H1 (cell line): ENCODE measurements around the gene RERE. TPM values are rescaled to one million over a fixed set of nuclear protein-coding genes. Genes with fewer than 3 reads are reported as not detected.

ENCODE experiments used
- CBX8 ChIP-seq: fragments of 300-800, 300-1000 bp; sonication (generic); IDR thresholded peaks from 2 replicates; pipeline ENCODE4 v1.7.1; 2016; ENCODE audit warnings: low read depth, low read length, borderline replicate concordance
- EZH2 ChIP-seq: fragments of 200-600 bp; sonication (generic); IDR thresholded peaks from 2 replicates; pipeline ENCODE4 v1.7.1; 2012; ENCODE audit warnings: low read depth, mild to moderate bottlenecking, moderate library complexity, low read length, inconsistent platforms; ENCODE audit not compliant: severe bottlenecking
- polyA plus RNA-seq, 7 experiments: library from polyadenylated mRNA; depleted of rRNA in 3 of 7; stranded (reverse) in 5 of 7; unstranded in 2 of 7; fragments of >200 nt in 5 of 7; fragments of 200-250 nt in 2 of 7; gene quantifications; 1 replicate in 5 of 7; 2 replicates in 1 of 7; 4 replicates in 1 of 7; pipeline versions ENCODE4 v1.2.1 to v1.2.3, GENCODE V29; 2011 to 2013; ENCODE audit warnings: missing spikeins in 2 of 7, mixed read lengths in 2 of 7
- total RNA-seq: library from RNA; stranded (reverse); fragmentation: NEBNext Ultra II Directional; extraction: Animal tissue kit (Norgen Biotek cat#: 25700); gene quantifications from 2 replicates; pipeline ENCODE4 v1.2.1, GENCODE V29; 2021

RERE gene
- total and polyA plus RNA-seq, 2 of the 8 experiments (the other 6 are each of a cell fraction or from before 2014, with no cell fraction given): 15.3 to 142 TPM

DNA sequence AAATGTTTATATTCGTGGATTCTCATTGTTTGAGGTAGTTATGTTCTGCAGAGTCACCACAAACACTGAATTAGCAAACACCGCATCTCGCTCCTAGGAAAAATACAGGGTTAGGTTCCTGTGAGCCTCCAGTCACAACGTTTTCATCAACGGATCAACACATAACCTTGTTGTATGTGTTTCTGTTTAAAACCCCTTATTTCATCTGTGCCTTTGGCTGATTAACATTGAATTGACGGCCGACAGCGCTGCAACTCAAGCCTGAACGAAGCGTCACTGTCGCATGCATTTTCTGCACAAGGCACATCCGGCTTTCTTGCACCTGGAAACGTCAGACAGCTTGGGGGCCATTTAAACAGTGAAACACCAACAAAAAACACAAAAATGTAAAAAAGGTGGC lies 491.2 kb downstream of the RERE start (continued):
- no peak for TF ChIP-seq CBX8
- no peak for TF ChIP-seq EZH2
- TF ChIP-seq, all 59 proteins: peak for 0
